Stimulated activated CD4-positive, alpha-beta T cell treated with anti-CD3 and anti-CD28 coated beads, Interleukin-4, amount 100 ng/mL, for 48 hours (primary cell): ENCODE measurements around the gene AKT2.
"Not testable (repeated sequence)": the region's sequence is repeated elsewhere in the genome, so short reads cannot be mapped to it uniquely, and the experiment has no call there.

ENCODE experiments used
- DNase-seq, 2 donors: peaks; one replicate each; pipeline ENCODE4 v3.0.0-alpha.2; 2020; ENCODE audit warnings: low read depth in 2 of 2

AKT2 gene

GRCh38 chr19:40284501-40285352, at the start of gene AKT2:
TSS of gene AKT2 (minus strand) at chr19:40285345. CDS start at chr19:40265267, 20,078 bp downstream.
- peak; percentile 34 to 61 for DNase-seq

- not testable (repeated sequence) for DNase-seq
Observed at GRCh38 chr19:40333083-40333482, 47.9 kb upstream of the AKT2 start.

DNA sequence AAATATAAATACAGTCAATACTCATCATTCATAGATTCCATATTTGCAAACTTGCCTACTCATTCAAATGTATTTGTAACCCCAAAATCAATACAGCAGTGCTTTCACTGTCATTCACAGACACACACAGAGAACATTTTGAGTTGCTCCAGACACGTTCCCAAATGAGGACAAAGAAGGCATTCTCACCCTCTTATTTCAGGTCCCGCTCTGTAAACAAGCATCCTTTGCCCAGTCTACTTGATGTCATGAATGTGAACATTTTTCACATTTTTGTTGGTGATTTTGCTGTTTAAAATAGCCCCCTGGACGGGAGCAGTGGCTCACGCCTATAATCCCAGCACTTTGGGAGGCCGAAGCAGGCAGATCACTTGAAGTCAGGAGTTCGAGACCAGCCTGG, 47.5 kb upstream of the AKT2 start:
- DNase-seq, result no peak

DNA sequence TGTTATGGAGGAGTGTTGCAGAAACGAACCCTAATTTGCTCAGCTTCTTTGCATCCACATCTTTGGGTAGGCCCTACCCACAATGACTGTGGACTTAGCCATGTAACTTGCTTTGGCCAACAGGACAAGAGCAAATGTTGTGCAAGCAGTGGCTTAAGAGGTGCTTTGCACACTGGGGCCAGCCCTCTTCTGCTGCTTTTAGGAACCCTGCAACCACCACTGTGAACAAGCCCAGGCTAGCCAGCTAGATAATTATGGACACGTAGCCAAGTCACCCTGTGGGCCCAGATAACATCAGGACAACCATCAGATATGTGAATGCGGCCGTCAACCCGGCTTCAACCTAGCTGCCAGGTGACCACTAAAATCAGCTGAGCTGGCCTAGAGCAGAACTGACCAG, 45.9 kb upstream of the AKT2 start:
- DNase-seq, result no peak

DNA sequence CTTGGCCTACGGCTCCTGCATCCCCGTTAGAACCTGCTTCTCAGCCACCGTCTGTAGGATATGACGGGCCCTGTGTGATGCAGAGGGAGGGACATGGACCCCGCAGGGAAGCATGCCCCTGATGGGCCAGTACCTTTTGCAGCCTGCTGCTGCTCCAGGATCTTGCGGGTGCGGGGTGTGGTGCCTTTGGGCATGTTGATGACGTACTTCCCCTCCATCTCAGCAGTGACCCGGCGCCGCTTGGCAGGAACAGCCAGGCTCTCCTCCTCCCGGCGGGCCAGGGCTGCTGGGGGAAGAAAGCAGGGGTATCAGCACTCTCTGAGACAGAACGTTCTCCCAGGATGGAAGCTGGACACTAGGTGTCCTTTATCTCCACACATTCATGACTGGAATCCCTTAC, 41.1 kb upstream of the AKT2 start:
- DNase-seq, result no peak

DNA sequence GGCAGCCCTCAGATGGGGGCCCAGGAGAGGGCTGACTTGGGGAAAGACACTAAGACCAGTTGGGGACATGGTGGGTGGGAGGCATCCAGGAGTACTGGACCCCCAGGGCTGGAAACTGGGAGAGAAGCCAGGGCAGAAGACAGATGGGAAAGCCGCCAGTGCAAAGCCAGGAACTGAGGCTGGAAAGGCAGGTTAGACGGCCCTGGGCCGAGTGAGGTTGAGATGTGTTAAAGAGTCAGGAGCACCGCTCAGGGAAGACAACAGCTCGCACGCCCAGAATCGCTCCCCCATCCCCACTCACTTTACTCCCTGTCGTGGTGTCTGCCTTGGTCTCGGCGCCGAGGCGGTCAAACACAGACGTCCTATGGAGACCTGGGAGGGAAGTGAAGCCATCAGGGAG, 38.6 kb upstream of the AKT2 start:
- no peak for DNase-seq

- DNase-seq, result no peak
Observed at GRCh38 chr19:40322951-40323615, 37.9 kb upstream of the AKT2 start.

- no peak for DNase-seq
Observed at GRCh38 chr19:40322271-40322610, 37.1 kb upstream of the AKT2 start.

DNA sequence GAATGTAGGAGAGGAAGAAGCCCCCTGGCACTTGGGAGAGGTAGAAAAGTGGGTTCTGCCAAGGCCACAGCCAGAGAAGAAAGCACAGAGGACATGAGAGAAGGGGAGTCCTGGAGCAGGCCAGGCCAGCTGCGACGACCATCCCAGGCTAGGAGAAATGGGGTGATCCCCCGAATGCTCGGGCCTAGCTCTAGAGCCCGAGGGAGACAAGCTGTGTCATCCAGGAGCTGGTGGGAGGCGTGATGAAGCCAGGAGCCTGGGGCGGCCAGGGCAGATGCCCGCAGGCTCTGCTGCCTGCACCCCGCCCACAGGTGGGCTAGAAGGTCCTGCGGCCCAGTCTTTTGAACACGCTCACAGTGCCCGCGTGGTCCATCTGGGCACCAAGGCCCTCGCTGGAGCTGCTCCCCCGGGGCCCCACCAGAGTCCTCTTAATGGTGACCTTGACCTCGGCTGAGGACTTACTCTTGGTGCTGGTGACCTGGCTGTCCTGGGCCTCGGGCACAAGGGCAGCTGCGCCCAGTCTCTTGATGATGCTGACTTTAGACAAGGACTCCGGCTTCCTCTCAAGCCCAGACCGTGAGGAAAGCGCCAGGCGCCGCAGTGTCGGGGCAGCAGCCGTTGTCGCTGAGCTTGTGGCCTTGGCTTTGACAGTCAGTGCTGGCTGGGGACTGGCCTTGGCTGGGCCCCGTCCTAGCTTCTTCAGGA, 36.6 kb upstream of the AKT2 start:
- DNase-seq, result no peak

DNA sequence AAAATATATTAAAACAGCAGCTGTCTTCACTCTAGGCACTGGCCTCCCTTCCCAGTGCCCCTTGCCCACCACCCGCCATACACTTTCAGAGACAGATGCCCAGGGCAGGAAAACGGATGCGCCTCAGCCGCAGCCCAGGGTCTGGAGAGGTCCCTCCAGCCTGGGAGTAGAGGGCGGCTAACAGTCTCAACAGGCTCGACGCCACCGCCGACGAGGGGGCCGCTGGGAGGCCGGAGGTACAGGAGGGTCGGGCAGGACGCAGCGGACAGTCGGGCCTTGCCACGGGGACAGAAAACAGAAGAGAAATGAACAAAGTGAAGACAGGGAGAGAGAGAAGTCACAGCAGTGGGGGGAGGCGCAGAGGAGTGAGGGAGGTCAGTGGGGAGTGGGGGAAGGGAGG, 35.9 kb upstream of the AKT2 start:
- no peak for DNase-seq

DNA sequence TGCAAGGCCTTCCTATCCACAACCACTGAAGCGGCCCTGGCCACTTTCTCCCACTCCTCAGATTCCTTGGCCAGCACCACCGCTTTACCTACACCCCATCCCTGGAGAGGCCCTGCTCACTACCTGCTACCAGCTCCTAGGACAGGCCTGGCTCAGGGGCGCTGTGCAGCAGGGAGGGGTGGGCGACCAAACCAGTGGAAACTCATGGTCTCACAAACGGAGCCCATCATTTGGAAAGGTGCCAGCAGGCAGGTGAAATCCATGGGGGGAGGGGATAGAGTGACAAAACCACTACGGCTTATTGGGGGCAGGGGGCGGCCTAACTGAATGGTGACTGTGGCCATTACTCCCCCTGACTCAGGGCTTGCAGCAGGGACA, 35.4 kb upstream of the AKT2 start:
- DNase-seq, result no peak

DNA sequence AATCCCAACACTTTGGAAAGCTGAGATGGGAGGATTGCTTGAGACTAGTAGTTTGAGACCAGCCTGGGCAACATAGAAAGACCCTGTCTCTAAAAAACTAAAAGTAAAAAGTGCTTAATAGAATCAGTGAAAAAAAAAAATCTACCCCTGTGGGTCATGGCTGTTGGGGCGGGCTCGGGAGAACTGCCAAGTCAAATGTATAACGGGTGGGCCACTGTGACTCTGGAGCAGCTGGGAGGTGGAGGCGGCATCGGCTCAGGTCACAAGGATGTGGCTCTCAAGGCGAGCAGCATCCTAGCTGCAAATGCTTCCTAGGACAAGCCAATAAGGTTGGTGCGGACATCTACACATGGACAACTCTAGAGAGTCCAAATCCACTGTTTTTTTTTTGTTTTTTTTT, 32.2 kb upstream of the AKT2 start:
- no peak for DNase-seq

GRCh38 chr19:40315812-40316470, 30.8 kb upstream of the AKT2 start:
- no peak for DNase-seq

DNA sequence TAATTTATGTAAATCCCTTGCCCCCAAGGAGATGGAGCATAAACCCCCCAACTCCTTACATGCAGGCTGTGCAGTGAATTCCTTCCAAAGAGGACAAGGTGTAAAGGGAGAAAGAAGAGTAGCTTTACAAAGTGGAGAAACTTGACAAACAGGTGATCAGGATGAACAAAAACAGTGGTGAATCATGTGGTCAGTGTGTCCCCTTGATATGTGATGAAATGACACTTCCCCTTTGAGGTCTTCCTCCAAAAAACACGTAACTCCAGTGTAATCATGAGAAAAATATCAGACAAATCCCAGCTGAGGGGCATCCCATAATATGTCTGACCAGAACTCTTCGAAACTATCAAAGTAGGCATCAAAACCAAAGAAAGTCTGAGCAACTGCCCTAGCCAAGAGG, 29.5 kb upstream of the AKT2 start:
- no peak for DNase-seq

DNA sequence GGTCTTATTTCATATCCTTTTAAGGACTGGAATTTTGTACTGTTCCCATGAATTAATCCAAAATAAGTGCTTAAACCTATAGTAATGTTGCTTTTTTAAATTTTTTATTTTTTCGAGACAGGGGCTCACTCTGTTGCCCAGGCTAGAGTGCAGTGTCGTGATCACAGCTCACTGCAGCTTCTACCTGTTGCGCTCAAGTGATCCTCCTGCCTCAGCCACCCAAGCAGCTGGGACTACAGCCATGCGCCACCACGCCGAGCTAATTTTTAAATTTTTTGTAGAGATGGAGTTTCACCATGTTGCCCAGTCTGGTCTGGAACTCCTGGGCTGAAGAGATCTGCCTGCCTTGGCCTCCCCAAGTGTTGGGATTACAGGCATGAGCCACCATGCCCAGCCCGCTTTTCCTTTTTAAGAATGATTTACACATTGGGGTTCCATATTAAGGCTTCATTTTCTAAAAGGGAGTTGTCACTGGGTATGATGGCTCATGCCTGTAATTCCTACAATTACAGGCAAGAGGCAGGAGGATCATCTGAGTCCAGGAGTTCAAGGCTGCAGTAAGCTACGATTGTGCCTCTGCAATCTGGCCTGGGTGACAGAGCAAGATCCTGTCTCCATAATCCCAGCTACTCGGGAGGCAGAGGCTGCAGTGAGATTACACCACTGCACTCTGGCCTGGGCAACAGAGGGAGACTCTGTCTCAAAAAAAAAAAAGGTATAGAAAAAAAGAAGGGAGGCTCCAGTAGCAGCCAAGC, 28.3 kb upstream of the AKT2 start:
- DNase-seq, result no peak

- no peak for DNase-seq
Observed at GRCh38 chr19:40312533-40312932, 27.4 kb upstream of the AKT2 start.

GRCh38 chr19:40309666-40310065, 24.5 kb upstream of the AKT2 start:
- no peak for DNase-seq

DNA sequence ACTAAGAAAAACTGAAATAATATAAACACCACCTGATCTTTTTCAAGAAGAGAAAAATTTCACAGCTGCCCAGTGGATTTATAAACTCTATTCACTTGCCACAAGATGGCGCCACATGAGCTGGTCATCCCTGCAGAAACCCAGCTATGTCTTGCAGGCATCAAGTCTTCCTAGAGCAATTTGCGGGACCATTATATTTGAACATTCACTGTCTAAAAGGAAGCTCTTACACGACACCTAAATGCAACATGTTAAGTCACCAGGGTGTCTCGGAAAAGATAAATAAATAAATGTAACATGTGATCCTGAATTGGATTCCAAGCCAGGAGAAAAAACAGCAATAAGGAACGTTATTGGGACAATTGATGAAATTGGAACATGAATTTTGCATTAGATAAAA, 20.3 kb upstream of the AKT2 start:
- peak; percentile 69 to 70 for DNase-seq

DNA sequence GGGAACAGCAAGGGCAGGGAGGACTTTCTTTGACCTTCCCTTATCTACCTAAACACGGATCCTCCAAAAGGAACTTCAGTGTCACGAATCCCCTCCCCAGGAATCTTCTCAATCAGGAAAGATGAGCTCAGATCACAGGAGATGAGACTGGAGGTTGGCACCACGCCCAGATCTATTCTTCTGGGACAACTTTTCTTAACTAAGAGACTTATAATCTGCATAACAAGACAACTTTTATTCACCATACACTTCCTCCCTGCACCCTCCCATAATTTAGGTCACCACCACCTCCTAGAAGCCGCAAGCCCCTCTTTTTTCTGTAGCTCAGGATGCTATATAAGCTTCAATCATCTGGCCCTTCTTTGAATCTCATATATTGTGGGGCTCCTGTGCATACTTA, 19.2 kb upstream of the AKT2 start:
- DNase-seq, result no peak

DNA sequence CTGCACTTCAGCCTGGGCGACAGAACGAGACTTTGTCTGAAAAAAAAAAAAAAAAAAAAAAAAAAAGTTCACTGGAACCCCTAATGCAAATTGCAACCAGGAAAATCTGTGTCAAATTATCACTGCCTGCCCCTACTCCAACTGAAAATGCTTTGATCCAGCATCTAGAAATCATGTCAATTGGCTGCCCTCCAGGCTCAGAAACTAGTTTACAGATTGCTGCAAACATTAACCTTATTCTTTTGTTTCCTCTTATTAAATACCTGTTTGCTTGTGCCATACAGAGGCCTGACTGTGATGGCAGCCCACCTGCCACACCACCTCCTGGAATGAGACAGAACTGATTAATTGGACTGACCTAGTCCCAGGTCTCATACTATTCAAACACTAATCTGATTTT, 18.6 kb upstream of the AKT2 start:
- DNase-seq, result no peak

GRCh38 chr19:40302224-40303011, 17.3 kb upstream of the AKT2 start:
- DNase-seq, result no peak
